HG03565 (cell line): ENCODE measurements around the gene DNM1.
"Not testable (repeated sequence)": the region's sequence is repeated elsewhere in the genome, so short reads cannot be mapped to it uniquely, and the experiment has no call there.

Experiments used
- ATAC-seq: cut with Tn5 transposase; IDR thresholded peaks from one replicate; pipeline ENCODE4 v1.9.1; 2021; ENCODE audit warnings: mild to moderate bottlenecking, moderate library complexity; ENCODE audit not compliant: unreplicated experiment

DNM1 gene

GRCh38 chr9:128175726-128176125, 27.5 kb upstream of the DNM1 start:
- no peak for ATAC-seq

DNA sequence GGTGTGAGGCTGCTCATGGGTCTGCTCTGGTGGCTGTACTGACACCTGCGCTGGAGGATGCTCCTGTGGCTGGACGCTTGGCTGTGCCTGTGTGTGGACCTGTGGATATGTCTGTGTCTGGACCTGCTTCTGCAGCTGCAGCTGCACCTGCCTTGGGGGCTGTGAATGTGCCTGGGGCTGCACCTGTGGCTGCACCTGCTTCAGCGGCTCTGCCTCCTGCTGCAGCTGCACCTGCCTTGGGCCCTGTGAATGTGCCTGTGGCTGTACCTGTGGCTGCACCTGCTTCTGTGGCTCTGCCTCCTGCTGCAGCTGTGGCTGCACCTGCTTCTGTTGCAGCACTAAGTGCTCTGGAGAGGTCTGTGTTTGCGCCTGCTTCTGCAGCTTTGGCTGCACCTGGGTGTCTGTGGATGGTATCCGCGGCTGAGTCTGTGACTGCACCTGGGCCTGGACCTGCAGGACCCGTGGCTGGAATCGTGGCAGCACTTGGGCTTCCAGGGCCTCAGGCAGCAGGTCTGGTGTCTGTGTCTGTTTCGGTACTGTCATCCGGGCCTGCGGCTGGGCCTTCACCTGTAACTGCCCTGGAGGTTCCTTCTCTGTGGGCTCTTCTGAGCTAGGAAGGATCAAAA, 24.3 kb upstream of the DNM1 start:
- ATAC-seq = no peak

DNA sequence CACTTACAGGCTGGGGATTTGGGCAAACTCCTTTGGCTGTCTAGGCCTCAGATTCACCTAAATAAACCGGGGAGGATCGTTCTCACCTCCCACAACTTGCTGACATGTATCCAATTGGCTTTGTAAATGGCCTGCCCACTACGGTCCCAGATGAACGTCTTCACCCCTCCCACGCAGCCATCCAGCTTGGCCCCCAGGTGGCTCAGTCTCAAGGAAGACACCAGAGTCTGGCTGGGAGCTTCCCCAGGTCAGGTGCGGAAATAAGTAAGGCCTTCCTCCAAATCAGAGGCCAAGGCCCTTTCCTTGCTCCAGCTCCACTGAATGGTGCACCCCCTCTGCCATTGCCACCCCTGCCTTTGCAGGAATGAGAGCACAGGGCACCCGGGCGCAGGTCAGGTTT, 23.2 kb upstream of the DNM1 start:
- no peak for ATAC-seq

DNA sequence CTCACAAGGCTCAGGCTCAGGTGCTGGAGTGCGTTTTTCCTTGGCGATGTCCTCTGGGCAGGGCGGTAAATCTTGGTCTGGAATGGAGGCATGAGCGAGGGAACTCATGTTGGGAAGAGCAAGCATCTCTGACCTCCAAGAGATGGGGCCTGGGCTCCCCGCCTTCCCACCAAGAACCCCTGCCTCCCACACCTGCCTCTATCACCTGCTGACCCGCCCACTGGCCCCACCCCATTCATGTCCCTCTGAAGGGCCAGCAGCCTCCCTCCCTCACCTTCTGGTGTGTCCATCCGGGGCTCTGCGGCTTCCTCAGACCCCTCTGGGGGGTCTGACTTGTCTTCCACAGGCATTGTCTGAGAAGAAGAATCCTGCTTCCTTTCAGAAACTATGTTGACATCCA, 22.7 kb upstream of the DNM1 start:
- no peak for ATAC-seq

DNA sequence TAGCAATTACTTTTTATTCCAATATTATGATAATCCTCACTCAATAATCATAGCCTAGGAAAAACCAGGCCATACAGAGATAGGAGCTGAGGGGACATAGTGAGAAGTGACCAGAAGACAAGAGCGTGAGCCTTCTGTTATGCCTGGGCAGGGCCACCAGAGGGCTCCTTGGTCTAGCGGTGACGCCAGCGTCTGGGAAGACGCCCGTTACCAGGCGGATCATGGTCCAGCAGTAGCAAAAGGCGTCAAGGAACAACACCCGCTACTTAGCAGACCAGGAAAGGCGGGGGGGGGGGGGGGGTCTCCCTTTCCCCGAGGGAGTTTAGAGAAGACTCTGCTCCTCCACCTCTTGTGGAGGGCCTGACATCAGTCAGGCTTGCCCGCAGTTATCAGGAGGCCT, 21.7 kb upstream of the DNM1 start:
- not testable (repeated sequence) for ATAC-seq

- no peak for ATAC-seq
Observed at GRCh38 chr9:128182893-128183588, 20.1 kb upstream of the DNM1 start.

DNA sequence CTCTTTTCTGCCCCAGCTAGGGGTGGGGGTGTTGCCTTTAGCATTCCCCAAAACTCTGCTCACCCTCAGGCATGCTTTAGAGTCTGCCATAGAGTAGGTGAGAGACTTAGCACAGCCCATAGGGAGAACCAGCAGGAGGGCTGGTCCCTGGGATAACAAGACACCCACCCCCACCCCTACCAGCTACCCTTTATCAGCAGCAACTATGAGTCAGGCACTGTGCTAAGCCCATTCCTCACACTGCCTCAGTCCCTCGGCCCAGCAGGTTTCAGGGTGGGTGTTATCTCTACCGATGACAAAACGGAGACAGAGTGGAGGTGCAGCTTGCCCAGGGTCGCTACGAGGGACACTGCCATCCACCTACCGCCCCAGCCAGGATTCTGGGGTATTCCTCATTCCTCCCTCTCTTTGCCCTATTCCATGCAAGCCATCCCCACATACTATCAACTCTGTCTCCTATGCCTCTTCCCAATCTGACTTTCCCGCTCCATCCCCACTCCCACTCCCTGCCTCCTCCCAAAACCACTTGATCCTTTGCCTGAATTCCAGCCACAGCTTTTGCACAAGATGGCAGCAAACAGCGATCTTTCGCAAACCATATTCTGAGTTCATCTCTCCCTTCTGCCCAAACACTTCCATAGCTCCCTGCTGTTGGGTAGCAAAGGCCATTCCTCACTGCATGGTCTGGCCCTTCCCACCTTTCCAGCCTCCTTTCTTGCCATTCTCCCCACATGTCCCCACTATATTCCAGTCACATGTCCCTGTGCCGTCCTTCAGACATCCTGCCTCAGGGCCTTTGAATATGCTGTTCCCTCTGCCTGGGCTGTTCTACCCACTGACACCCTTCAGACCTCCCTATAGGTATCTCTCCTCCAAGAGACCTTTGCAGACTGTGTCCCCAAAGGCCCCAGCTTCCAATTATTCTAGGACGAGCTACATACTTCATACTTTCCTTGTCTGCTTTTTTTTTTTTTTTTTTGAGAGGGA, 16.9 kb upstream of the DNM1 start:
- ATAC-seq = no peak

GRCh38 chr9:128187361-128187760, 15.8 kb upstream of the DNM1 start:
- no peak for ATAC-seq

DNA sequence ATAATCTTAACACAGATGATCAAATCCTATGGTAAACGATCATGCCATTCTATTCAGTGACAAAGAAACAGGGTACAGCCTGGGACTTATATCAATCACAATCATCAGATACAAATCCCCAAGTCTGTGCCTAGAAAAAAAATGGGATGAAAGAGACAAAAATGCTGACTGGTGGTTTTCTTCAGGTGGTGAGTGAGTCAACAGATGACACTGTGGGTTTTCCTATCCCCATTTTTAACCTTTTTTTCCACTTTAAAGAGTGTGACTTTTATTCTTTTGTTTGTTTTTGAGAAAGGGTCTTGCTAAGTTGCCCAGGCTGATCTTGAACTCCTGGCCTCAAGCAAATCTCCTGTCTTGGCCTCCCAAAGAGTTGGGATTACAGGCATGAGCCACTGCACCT, 15.0 kb upstream of the DNM1 start:
- no peak for ATAC-seq

DNA sequence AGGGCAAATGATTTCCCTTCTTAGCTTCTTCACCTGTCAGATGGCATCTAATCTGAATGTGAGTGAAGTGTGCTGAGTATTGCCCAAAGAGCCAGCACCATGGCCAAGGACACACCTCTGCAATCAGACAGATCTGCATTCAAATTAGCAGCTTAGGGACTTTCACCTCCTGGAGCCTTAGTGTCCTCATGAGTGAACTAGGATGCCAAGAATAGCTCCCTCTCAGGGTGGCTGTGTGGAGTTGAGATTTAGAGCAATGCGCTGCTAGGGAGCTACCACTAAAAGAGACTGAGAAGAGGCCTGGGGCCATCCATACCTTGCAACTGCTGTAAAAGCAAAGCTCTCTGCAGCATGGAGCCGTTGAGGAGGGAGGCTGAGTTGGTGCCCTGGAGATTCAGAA, 13.2 kb upstream of the DNM1 start:
- ATAC-seq = no peak

DNA sequence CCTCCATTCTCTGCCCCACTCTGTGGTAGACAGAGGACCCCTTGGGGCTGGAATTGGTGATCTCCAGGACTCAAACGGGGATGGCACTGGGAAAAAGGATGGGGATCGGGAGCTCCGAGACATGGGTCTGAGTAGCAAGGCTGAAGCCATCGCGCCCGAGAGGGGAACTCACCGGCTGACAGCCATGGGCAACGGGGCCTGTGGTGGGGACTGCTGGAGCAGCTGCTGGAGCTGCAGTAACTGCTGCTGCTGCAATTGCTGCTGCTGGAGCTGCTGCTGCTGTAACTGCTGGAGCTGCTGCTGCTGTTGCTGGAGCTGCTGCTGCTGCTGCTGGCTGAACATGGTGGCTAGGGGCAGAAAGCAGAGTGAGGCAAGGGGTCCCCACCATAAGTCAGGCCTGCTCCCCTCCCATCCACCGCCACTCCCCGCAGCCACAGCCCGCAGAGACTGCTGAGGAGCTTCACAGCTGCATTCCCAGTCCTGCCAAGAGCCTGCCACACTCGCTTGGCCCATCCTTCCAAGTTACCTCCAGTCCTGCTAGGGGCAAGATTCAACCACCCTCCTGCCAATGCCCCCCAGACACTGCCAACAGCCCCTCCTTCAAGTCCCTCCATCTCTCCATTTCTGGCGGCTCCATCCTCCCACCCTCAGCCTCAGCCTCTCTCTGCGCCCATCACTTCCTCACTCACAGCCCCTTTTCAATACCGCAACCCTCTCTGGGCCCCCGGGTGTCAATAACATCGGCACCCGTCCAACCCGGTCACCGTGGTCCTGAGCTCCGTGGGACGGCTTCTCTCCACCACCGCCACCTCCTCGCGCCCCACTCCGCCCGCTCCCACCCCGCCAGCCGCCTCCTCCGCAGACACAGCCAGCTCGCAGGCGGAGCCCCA, 12.4 kb upstream of the DNM1 start:
- ATAC-seq = no peak

- no peak for ATAC-seq
Observed at GRCh38 chr9:128191406-128192046, 11.7 kb upstream of the DNM1 start, which contains the start of gene CIZ1. Gene CIZ1, minus strand, starts transcription at chr9:128191572. Its CDS starts 715 bp downstream, at chr9:128190857.

GRCh38 chr9:128192601-128193371, 10.4 kb upstream of the DNM1 start:
- ATAC-seq = no peak

DNA sequence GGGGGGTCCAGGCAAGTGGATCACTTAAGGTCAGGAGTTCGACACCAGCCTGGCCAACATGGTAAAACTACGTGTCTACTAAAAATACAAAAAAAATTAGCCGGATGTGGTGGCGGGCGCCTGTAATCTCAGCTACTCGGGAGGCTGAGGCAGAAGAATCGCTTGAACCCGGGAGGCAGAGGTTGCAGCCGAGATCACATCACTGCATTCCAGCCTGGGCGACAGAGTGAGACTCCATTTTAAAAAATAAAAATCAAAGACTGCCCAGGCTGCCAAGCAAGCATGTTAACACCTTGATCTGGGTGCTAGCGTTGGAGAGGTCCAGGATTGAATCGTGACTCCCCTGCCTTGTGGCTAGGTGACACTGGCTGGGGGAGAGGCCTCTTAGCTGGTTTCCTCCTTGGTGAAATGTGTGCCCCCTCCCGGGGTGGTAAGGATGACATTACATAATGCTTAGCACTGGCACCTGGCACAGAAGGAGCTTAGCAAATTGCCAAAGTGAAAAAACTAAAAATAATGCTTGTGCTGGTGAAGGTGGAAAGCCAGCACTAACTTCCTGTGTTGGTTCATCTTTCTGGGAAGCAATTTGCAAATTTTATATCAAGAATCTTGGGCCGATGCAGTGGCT, 9.6 kb upstream of the DNM1 start:
- no peak for ATAC-seq

DNA sequence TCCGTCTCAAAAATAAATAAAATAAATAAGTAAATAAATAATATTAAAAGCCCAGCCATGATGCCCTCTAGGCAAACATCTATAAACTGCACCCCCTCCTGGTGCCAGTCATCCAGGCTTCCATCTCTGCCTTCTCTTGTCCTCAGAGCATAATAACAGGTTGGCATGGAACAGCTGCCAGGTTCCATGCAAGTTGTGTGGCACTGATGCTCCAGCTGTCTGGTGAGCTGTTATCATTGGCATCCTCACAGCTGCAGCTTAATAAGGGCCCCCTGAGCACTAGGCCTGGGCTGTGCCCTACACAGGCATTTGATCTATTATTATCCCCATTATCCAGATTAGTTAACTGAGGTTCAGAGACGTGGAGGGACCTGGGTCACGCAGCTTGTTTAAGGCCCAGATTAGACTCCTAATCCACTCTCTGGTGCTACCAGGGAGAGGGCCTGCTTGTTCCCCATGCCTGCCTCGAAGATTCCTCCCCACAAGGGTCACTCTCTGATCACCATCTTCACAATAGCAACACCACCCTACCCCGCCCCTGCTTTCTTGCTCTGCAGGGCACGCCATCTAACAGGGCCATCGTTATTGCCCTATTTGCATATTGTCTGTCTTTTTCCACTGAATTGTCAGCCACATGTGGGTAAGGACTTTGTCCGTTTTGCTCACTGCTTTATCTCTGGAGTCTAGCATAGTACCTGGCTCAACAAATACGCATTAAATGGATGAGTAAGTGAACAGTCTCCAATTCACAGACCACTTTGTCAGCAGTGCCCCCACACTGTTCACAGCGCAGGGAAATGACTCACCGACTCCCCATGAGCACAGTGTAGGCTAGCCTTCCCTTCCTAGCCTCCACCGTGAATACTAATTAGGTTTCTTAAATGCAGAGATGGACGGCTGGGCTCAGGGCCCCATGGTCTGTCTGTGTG, 1.5 kb upstream of the DNM1 start:
- ATAC-seq = no peak

- ATAC-seq = no peak
Observed at GRCh38 chr9:128202648-128203023, 543 bp upstream of the DNM1 start.

- no peak for ATAC-seq
Observed at GRCh38 chr9:128203707-128204551, 750 bp downstream of the DNM1 start.
